ENCODE results near the gene TRAPPC10. TPM values are rescaled to one million over a fixed set of nuclear protein-coding genes. Genes with fewer than 3 reads are reported as not detected.

The TRAPPC10 gene
- total and polyA plus RNA-seq, 2 experiments from 2014 or later, result 12.9 to 16.6 TPM

GRCh38 chr21:44079846-44080245 is 67.7 kb downstream of the TRAPPC10 start:
- TF ChIP-seq CTCF (IDR thresholded peaks at IDR 0.05; ENCODE audit: poor library complexity) (no peak), EZH2 (IDR thresholded peaks at IDR 0.05; ENCODE audit: borderline replicate concordance) (no peak), EZH2phosphoT487 (IDR thresholded peaks at IDR 0.05; ENCODE audit: low read depth, severe bottlenecking, unreplicated experiment) (no peak)
- Histone ChIP-seq H3K27ac (no peak overlapping the region), H3K4me3 (no peak overlapping the region), H3K9me3 (ENCODE audit: low read depth) (no peaks in the 10 kb centered on the region), H3K4me2 (no peak overlapping the region), H2AFZ (no peak overlapping the region), H3K9me2 (replicated peaks; ENCODE audit: insufficient read depth) (no peaks in the 10 kb centered on the region), H3K27me3 (no peaks in the 10 kb centered on the region), H3K36me3 (replicated peaks; ENCODE audit: insufficient read depth, low read depth) (no peaks in the 10 kb centered on the region), H3K4me1 (ENCODE audit: insufficient read depth) (peaks cover 9% of the 10 kb centered on the region), H3K79me2 (no peaks in the 10 kb centered on the region), H4K20me1 (ENCODE audit: insufficient read depth, poor library complexity, severe bottlenecking) (no peaks in the 10 kb centered on the region)
- DNase-seq (ENCODE audit: low spot score), result no peak
- over 99% methylated on average over 7 of the region's 7 CpGs for WGBS (ENCODE audit: low lambda C conversion rate, missing lambda C conversion rate)

- no peak overlapping the region for H2AFZ ChIP-seq
- H3K9me3 ChIP-seq (ENCODE audit: low read depth), result no peaks in the 10 kb centered on the region
- no peaks in the 10 kb centered on the region for H3K36me3 ChIP-seq (replicated peaks; ENCODE audit: insufficient read depth, low read depth)
- peak; percentile 63 for DNase-seq (ENCODE audit: low spot score)
- no peak overlapping the region for H3K4me2 ChIP-seq
- no peak for TF ChIP-seq CTCF (IDR thresholded peaks at IDR 0.05; ENCODE audit: poor library complexity)
- no peak for TF ChIP-seq EZH2phosphoT487 (IDR thresholded peaks at IDR 0.05; ENCODE audit: low read depth, severe bottlenecking, unreplicated experiment)
- TF ChIP-seq EZH2 (IDR thresholded peaks at IDR 0.05; ENCODE audit: borderline replicate concordance), result no peak
- peak overlapping the region; percentile 53 for H3K27ac ChIP-seq
- WGBS (ENCODE audit: low lambda C conversion rate, missing lambda C conversion rate), result 79% methylated on average over 24 of the region's 24 CpGs
- no peaks in the 10 kb centered on the region for H4K20me1 ChIP-seq (ENCODE audit: insufficient read depth, poor library complexity, severe bottlenecking)
- no peaks in the 10 kb centered on the region for H3K27me3 ChIP-seq
- H3K79me2 ChIP-seq, result no peaks in the 10 kb centered on the region
- peaks cover 9% of the 10 kb centered on the region for H3K4me1 ChIP-seq (ENCODE audit: insufficient read depth)
- H3K9me2 ChIP-seq (replicated peaks; ENCODE audit: insufficient read depth), result no peaks in the 10 kb centered on the region
- H3K4me3 ChIP-seq, result no peak overlapping the region
These were observed 70.7 kb downstream of the TRAPPC10 start for GRCh38 chr21:44082648-44083440.

GRCh38 chr21:44083631-44084291 is 71.7 kb downstream of the TRAPPC10 start:
- peak overlapping the region; percentile 53 for H3K27ac ChIP-seq
- H2AFZ ChIP-seq, result no peak overlapping the region
- 91% methylated on average over 16 of the region's 16 CpGs for WGBS (ENCODE audit: low lambda C conversion rate, missing lambda C conversion rate)
- H3K9me3 ChIP-seq (ENCODE audit: low read depth), result no peaks in the 10 kb centered on the region
- H3K79me2 ChIP-seq, result no peaks in the 10 kb centered on the region
- no peaks in the 10 kb centered on the region for H3K9me2 ChIP-seq (replicated peaks; ENCODE audit: insufficient read depth)
- H3K36me3 ChIP-seq (replicated peaks; ENCODE audit: insufficient read depth, low read depth), result no peaks in the 10 kb centered on the region
- no peak for TF ChIP-seq EZH2 (IDR thresholded peaks at IDR 0.05; ENCODE audit: borderline replicate concordance)
- no peak for TF ChIP-seq CTCF (IDR thresholded peaks at IDR 0.05; ENCODE audit: poor library complexity)
- no peak for TF ChIP-seq EZH2phosphoT487 (IDR thresholded peaks at IDR 0.05; ENCODE audit: low read depth, severe bottlenecking, unreplicated experiment)
- H3K4me3 ChIP-seq, result no peak overlapping the region
- no peak for DNase-seq (ENCODE audit: low spot score)
- H3K4me2 ChIP-seq, result no peak overlapping the region
- peaks cover 9% of the 10 kb centered on the region for H3K4me1 ChIP-seq (ENCODE audit: insufficient read depth)
- no peaks in the 10 kb centered on the region for H3K27me3 ChIP-seq
- H4K20me1 ChIP-seq (ENCODE audit: insufficient read depth, poor library complexity, severe bottlenecking), result no peaks in the 10 kb centered on the region

Data from hepatocyte (in vitro differentiated cells).